ENCODE data around the gene SMCHD1. TPM values are rescaled to one million over a fixed set of nuclear protein-coding genes. Genes with fewer than 3 reads are reported as not detected.

Gene SMCHD1
- total RNA-seq, 4 donors from 2014 or later: 58.4 to 270 (median 98.6) TPM

GRCh38 chr18:2635586-2635985 lies 19.9 kb upstream of the SMCHD1 start:
- TF ChIP-seq POLR2A (IDR thresholded peaks at IDR 0.05): no peak
- no peaks in the 10 kb centered on the region for H3K4me1 ChIP-seq
- no peak overlapping the region for H3K4me3 ChIP-seq
- DNase-seq: no peak
- H3K27me3 ChIP-seq: no peaks in the 10 kb centered on the region
- H3K36me3 ChIP-seq: no peaks in the 10 kb centered on the region
- H3K27ac ChIP-seq: peak overlapping the region; percentile 79 to 86
- no peaks in the 10 kb centered on the region for H3K9me3 ChIP-seq
- intact Hi-C loops (cut with DNase I; ENCODE audit: low total_unique reads): no loop called here

- H3K36me3 ChIP-seq: no peaks in the 10 kb centered on the region
- no peaks in the 10 kb centered on the region for H3K27me3 ChIP-seq
- intact Hi-C loops (cut with DNase I; ENCODE audit: low total_unique reads): no loop called here
- TF ChIP-seq POLR2A (IDR thresholded peaks at IDR 0.05) (no peak), CTCF (IDR thresholded peaks at IDR 0.05) (no peak)
- H3K4me1 ChIP-seq: no peaks in the 10 kb centered on the region
- DNase-seq: no peak
- H3K9me3 ChIP-seq: no peaks in the 10 kb centered on the region
- no peak overlapping the region for H3K4me3 ChIP-seq
- H3K27ac ChIP-seq: peak overlapping the region; percentile 79 to 86
Observed at GRCh38 chr18:2636126-2636631, 19.3 kb upstream of the SMCHD1 start.

- intact Hi-C loops (cut with DNase I; ENCODE audit: low total_unique reads): no loop called here
- no peaks in the 10 kb centered on the region for H3K4me1 ChIP-seq
- peak overlapping the region in 1 of 2 donors; percentile 68 for H3K27ac ChIP-seq
- H3K36me3 ChIP-seq: no peaks in the 10 kb centered on the region
- no peaks in the 10 kb centered on the region for H3K27me3 ChIP-seq
- TF ChIP-seq POLR2A (IDR thresholded peaks at IDR 0.05) (no peak), CTCF (IDR thresholded peaks at IDR 0.05) (no peak)
- no peak for DNase-seq
- H3K9me3 ChIP-seq: no peaks in the 10 kb centered on the region
- H3K4me3 ChIP-seq: no peak overlapping the region
Observed at GRCh38 chr18:2641638-2642037, 13.9 kb upstream of the SMCHD1 start.

GRCh38 chr18:2642771-2643170 lies 12.8 kb upstream of the SMCHD1 start:
- no peaks in the 10 kb centered on the region for H3K27me3 ChIP-seq
- H3K4me3 ChIP-seq: no peak overlapping the region
- no peak for TF ChIP-seq POLR2A (IDR thresholded peaks at IDR 0.05)
- TF ChIP-seq CTCF (IDR thresholded peaks at IDR 0.05): no peak
- no peaks in the 10 kb centered on the region for H3K4me1 ChIP-seq
- no peaks in the 10 kb centered on the region for H3K36me3 ChIP-seq
- no peak overlapping the region for H3K27ac ChIP-seq
- DNase-seq: no peak
- H3K9me3 ChIP-seq: no peaks in the 10 kb centered on the region
- intact Hi-C loops (cut with DNase I; ENCODE audit: low total_unique reads): no loop called here

- no peak for DNase-seq
- Histone ChIP-seq H3K4me3 (no peak overlapping the region), H3K9me3 (no peaks in the 10 kb centered on the region), H3K27me3 (no peaks in the 10 kb centered on the region), H3K4me1 (no peaks in the 10 kb centered on the region), H3K27ac (no peak overlapping the region), H3K36me3 (no peaks in the 10 kb centered on the region)
- no peak for TF ChIP-seq POLR2A (IDR thresholded peaks at IDR 0.05)
- no peak for TF ChIP-seq CTCF (IDR thresholded peaks at IDR 0.05)
- intact Hi-C loops (cut with DNase I; ENCODE audit: low total_unique reads): no loop called here
Observed at GRCh38 chr18:2644535-2644934, 11.0 kb upstream of the SMCHD1 start.

GRCh38 chr18:2651981-2652380 lies 3.5 kb upstream of the SMCHD1 start:
- no peak for DNase-seq
- Histone ChIP-seq H3K9me3 (no peaks in the 10 kb centered on the region), H3K4me1 (no peaks in the 10 kb centered on the region), H3K4me3 (no peak overlapping the region), H3K27me3 (no peaks in the 10 kb centered on the region), H3K27ac (no peak overlapping the region), H3K36me3 (no peaks in the 10 kb centered on the region)
- no peak for TF ChIP-seq POLR2A (IDR thresholded peaks at IDR 0.05)
- TF ChIP-seq CTCF (IDR thresholded peaks at IDR 0.05): no peak
- intact Hi-C loops (cut with DNase I; ENCODE audit: low total_unique reads): loop anchor here (10.0 kb wide), 1 partner anchor 253 kb away; no protein-coding TSS in a partner anchor

All from uterus (tissue), 4 donors.